Neural cell (in vitro differentiated cells): Measurements from ENCODE around the gene FAF1.

ENCODE experiments used
- CTCF ChIP-seq: fragments of 450-650 bp; IDR thresholded peaks from 2 replicates; pipeline ENCODE4 v1.5.1; 2014; ENCODE audit warnings: antibody characterized with exemption, mild to moderate bottlenecking, moderate library complexity; ENCODE audit not compliant: poor library complexity, severe bottlenecking
- EP300 ChIP-seq: fragments of 450-650 bp; conservative IDR thresholded peaks from 2 replicates; pipeline ENCODE4 v1.6.1; 2014; ENCODE audit warnings: antibody characterized with exemption, mild to moderate bottlenecking, moderate library complexity; ENCODE audit not compliant: poor library complexity, severe bottlenecking
- MXI1 ChIP-seq: fragments of 450-650 bp; conservative IDR thresholded peaks from 2 replicates; pipeline ENCODE4 v1.6.1; 2014; ENCODE audit warnings: antibody characterized with exemption, mild to moderate bottlenecking; ENCODE audit not compliant: poor library complexity, severe bottlenecking

GRCh38 chr1:50793521-50793920, 166.5 kb downstream of the FAF1 start:
- no peak for TF ChIP-seq CTCF
- TF ChIP-seq EP300: no peak
- no peak for TF ChIP-seq MXI1
